Retina (tissue), 1 donor: ENCODE measurements around the gene VASH1.
"Not testable (repeated sequence)": the region's sequence is repeated elsewhere in the genome, so short reads cannot be mapped to it uniquely, and the experiment has no call there.

Experiments
- DNase-seq: peaks from one replicate; pipeline ENCODE4 v3.0.0-alpha.2; 2016

VASH1 gene

GRCh38 chr14:76761136-76761959, at the start of gene VASH1:
TSS of gene VASH1 (plus strand) at chr14:76761468. CDS start at chr14:76762822, 1,354 bp downstream.
- DNase-seq: peak; percentile 89

DNA sequence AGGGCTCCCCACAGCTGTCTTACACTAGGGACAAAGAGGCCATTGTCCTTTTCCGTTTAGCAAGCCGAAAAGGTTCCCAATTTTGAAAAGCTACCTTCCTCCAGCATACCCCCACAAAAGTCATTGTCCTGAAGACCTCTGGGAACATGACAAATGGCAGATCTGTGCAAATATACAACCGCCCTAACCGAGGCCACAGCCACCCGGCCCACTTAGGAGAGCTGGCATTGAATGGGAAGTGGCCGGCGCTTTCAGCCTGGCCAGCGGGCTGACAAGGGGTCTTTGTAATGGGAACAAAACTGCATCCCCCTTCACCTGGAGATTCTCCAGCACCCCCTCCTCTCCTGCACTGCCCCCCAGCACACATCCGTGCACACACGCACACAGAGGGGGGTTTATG, 48.1 kb upstream of the VASH1 start:
- DNase-seq: no peak

- DNase-seq: no peak
Observed at GRCh38 chr14:76714470-76714869, 46.8 kb upstream of the VASH1 start.

DNA sequence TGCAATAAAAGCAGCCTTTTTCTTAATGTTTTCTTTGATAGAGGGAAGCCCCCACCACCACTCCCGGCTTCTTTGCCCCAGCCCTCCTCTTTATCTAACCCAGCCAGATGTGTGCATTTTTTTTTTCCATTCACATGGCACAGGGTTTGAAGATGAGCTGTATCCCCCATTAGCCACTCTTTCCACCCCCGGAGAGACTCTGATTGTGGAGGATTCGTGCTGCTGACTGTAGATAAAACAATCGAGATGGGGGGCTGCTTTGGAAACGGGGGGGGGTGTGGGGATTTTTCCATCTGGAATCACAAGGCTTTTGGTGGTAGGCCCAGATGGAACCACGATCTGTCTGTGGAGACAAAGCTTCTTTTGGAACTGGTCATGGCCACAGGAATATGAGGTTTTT, 46.2 kb upstream of the VASH1 start:
- no peak for DNase-seq

DNA sequence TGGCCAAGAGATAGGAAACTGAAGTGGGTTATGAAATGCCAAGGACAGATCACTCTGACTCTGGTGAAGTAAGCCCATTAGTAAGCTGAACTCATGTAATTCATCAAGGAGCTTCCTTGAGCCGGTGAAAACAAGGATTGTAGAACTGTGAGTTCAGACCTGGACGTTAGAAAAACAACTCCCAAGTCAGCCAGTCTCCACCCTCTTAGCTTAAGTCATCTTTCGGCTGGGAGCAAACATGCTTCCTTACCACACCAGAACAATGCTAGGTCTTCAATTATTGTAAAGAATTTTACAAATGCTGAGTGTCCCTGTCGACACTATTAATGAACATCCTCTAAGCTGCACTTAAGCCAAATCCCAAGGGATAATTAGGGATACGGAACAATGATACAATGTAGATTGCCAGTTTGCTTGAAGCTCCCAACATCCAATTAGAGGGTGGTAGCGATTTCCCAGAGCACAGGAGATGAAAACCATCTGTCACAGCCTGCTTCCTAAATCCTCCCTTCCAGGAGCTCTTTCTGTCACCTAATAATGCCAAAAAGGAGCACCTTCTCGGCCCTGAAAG, 45.7 kb upstream of the VASH1 start:
- DNase-seq: peak; percentile 33

DNA sequence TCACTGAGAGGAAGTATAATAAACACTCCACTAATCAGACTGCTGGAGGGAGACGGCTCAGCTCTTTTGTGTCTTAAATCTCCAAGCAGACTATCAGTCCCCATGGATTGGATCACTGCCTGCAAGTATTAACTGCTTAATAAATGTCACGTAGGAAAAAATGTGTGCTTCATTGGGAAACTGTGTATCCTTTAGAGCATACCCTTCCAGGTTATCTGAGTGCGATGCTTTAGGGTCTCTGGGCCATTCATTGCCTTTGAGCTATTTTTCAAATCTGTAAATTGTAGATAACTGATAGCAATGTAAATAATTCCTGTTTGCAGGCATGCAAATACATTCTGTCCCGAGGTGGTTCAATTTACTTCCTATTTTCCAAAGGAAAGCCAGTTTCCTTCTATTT, 45.0 kb upstream of the VASH1 start:
- no peak for DNase-seq

- DNase-seq: no peak
Observed at GRCh38 chr14:76717508-76718290, 43.6 kb upstream of the VASH1 start.

DNA sequence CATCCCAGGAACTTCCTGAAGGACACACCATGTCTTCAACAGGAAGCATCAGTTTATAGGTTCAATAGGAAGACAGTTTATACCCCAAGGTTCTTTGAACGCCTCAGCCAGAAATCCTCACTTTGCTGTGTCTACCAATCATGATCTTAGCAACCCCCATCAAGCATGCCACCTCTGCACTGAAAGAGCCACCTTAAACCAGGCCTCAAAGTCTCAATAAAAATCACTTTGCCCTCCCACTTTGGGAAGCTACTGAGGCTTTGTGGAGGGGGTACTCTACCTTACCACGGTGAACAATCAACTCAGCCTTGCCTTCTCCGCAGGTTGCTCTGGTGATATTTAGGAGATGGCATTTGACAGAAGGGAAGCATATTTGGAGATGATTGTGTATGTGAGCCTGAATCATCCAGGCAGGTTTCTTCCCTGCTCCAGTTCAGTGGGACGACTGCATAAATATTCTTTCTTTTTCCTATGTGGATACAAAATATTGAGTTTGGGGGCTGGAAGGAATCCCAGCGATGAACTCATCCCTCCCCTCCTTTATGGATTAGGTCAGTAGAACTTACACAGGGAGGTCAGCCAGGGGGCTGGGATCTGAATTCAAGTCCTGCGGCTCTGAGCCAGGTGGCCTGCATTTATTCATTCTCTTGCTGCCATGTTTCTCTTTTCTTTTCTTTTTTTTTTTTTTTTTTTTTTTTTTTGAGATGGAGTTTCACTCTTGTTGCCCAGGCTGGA, 42.8 kb upstream of the VASH1 start:
- DNase-seq: no peak

- DNase-seq: no peak
Observed at GRCh38 chr14:76719666-76720065, 41.6 kb upstream of the VASH1 start.

DNA sequence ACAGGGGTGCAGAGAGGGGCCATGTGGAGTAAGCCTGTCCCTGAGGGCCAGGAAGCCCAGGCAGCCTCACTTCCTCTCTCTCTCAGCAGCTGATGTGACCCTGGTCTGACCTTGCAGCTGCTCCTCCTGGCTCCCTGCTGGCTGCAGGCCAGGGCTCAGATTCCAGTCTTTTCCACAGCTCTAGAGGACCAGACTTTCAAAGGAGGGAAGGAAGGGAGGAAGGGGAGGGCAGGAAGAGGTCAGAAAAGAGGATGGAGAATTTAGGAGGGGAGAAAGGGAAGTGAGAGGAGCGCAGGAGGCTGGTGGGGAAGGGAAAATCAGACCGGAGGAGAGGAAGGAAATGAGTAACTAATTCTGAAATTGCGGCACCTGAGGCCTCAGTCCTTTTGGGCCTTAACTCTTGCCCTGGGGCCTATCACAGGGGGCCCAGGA, 40.9 kb upstream of the VASH1 start:
- peak; percentile 76 for DNase-seq

GRCh38 chr14:76721506-76721905, 39.8 kb upstream of the VASH1 start:
- not testable (repeated sequence) for DNase-seq

DNA sequence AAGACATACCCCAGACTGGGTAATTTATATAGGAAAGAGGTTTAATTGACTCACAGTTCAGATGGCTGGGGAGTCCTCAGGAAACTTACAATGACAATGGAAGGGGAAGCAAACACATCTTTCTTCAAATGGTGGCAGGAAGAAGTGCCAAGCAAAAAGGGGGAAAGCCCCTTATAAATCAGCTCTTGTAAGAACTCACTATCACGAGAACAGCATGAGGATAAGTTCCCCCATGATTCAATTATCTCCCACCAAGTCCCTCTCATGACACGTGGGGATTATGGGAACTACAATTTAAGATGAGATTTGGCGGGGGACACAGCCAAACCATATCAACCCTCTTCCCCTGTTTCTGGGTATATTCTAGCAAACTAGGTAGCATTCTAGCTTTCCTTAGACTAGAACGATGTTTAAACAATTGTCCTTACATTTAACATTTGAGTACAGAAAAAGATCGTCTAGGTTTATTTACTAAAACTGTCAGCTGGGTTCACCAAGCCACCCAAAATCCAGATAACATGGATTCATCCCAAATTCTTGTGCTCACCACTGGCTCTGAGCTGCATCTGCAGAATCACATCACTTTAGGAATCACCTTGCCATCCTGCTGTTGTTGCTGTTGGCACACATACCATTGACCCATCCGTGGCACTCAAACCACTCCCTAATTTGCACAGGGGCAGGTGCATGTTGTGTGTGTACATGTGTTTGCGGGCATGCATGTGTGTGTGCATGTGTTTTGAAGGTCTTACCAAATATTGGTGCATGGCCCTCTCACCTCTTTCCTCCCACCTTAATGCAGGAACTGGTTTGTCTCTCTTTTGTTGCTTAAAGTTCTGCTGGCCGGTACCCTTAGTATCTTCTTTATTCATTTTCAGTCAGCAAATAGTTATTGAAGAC, 36.4 kb upstream of the VASH1 start:
- no peak for DNase-seq

- DNase-seq: no peak
Observed at GRCh38 chr14:76726551-76726970, 34.7 kb upstream of the VASH1 start.

- no peak for DNase-seq
Observed at GRCh38 chr14:76727384-76727783, 33.9 kb upstream of the VASH1 start.

- DNase-seq: no peak
Observed at GRCh38 chr14:76727901-76728300, 33.4 kb upstream of the VASH1 start.

- DNase-seq: no peak
Observed at GRCh38 chr14:76729258-76729657, 32.0 kb upstream of the VASH1 start.

DNA sequence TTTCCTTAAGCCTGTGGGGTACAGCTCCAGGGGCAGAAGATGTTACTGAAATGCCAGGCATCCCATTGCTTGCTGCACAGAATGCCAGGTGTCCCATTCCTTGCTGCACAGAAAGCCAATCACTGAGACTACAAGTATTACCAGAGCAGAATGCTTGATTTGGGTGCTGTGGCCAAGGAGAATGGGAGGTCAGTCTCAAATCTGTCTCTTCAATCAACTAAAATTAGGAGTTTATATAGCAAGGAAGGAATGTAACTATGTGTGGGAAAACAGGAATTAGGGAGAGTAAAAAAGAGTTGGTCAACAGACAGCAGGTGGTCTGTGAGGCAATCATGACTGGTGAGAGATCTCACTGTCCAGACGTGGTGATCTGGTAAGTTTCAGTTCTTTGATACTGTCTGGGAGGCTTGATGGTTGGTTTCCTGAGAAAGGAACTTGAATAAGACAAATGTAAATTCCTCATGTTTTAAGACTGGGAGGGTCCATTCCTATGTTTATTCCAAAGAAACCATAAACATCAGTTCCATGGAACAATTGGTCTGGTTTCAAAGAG, 31.2 kb upstream of the VASH1 start:
- DNase-seq: no peak

DNA sequence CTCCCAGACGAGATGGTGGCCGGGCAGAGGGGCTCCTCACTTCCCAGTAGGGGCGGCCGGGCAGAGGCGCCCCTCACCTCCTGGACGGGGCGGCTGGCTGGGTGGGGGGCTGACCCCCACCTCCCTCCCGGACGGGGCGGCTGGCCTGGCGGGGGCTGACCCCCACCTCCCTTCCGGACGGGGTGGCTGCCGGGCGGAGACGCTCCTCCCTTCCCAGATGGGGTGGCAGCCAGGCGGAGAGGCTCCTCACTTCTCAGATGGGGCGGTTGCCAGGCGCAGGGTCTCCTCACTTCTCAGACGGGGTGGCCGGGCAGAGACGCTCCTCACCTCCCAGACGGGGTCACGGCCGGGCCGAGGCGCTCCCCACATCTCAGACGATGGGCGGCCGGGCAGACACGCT, 26.8 kb upstream of the VASH1 start:
- DNase-seq: not testable (repeated sequence)

DNA sequence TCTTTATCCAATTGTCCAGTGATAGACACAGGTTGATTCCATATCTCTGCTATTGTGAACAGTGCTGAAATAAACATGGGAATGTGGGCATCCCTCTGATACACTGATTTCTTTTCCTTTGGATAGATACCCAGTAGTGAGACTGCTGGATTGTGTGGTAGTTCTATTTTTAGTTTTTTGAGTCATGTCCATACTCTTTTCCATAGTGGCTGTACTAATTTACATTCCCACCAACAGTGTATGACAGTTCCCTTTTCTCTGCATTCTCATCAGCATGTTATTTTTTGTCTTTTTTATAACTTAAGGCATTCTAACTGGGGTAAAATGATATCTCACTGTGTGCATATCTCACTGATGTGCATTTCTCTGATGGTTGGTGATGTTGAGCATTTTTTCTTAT, 24.8 kb upstream of the VASH1 start:
- no peak for DNase-seq

- no peak for DNase-seq
Observed at GRCh38 chr14:76741074-76741473, 20.2 kb upstream of the VASH1 start.

- DNase-seq: no peak
Observed at GRCh38 chr14:76742185-76742584, 19.1 kb upstream of the VASH1 start.

DNA sequence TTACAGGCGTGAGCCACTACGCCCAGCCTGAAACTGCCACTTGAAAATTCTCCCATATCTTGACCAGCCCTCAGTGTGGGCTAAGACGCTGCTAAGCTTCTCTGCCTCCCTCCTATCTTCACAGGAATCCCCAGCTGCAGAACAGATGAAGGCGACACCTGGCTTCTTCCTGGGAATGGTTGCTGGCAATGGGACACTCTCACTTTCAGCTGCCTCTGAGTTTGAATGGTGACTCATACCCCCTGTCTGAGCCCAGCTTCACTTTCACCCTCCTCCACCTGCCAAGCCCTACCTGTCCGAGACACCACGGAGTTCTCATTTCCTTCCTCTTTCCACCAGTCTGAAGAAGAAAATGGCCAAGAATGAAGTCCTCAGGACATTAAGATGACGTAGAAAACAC, 18.3 kb upstream of the VASH1 start:
- DNase-seq: no peak
